Right lobe of liver (tissue), 6 donors: ENCODE results near the gene SATL1. TPM values are rescaled to one million over a fixed set of nuclear protein-coding genes. Genes with fewer than 3 reads are reported as not detected.

Experiments used
- ATAC-seq, 4 donors: fragments of 200-7000 bp; cut with Tn5 transposase; one replicate each; pipeline ENCODE4 v1.9.1; 2020; ENCODE audit warnings: mild to moderate bottlenecking in 4 of 4, moderate library complexity in 4 of 4
- DNase-seq, 3 donors: peaks; one replicate each; pipeline ENCODE4 v3.0.0-alpha.2; 2020
- H3K27ac ChIP-seq, 3 donors: fragments of 200-600 bp; one replicate each; pipeline ENCODE4 v1.8.0; 2022
- H3K27me3 ChIP-seq, 2 donors: fragments of 200-600 bp; one replicate each; pipeline ENCODE4 v1.8.0; 2022
- H3K36me3 ChIP-seq, 4 donors: fragments of 200-600 bp; sonication (generic) in 1 of 4; one replicate each; pipeline versions ENCODE4 v1.5.1 to v1.8.0; 2017 to 2022; ENCODE audit warnings: control low read depth in 1 of 4
- H3K4me1 ChIP-seq, 4 donors: fragments of 200-600 bp; sonication (generic) in 1 of 4; one replicate each; pipeline versions ENCODE4 v1.5.1 to v1.8.0; 2017 to 2022; ENCODE audit warnings: control low read depth in 1 of 4
- H3K4me3 ChIP-seq, 3 donors: fragments of 200-600 bp; one replicate each; pipeline ENCODE4 v1.8.0; 2022
- H3K9me3 ChIP-seq, 4 donors: fragments of 200-600 bp; sonication (generic) in 1 of 4; one replicate each; pipeline versions ENCODE4 v1.5.1 to v1.8.0; 2017 to 2022; ENCODE audit warnings: control low read depth in 1 of 4
- CTCF ChIP-seq, 4 donors: fragments of 200-600 bp in 3 of 4; fragments of 450-650 bp in 1 of 4; IDR thresholded peaks; one replicate each; pipeline versions ENCODE4 v1.5.1 to v1.8.0; 2016 to 2022; ENCODE audit warnings: antibody characterized with exemption in 4 of 4, mild to moderate bottlenecking in 2 of 4
- POLR2A ChIP-seq: fragments of 450-650 bp; IDR thresholded peaks from one replicate; pipeline ENCODE4 v1.6.1; 2017; ENCODE audit warnings: antibody characterized with exemption, mild to moderate bottlenecking
- WGBS: methylation state at CpG from one replicate; pipeline ENCODE4 v1.1.6; 2018; ENCODE audit warnings: low coverage, low lambda C conversion rate; ENCODE audit not compliant: insufficient coverage; ENCODE audit errors: missing lambda C conversion rate; 5-methylcytosine and 5-hydroxymethylcytosine counted together
- intact Hi-C, 2 donors: fragments of 100-400 bp; cut with DNase I; formaldehyde crosslinking; loops; one replicate each; pipeline versions ENCODE4 v1.11.2 to v1.14.1; 2022
- total RNA-seq, 6 experiments: library from RNA; depleted of rRNA in 2 of 6; stranded (reverse); fragments of >200 nt in 2 of 6; fragmentation: NEBNext Ultra II Directional in 3 of 6; extraction: Animal tissue kit (Norgen Biotek cat#: 25700) in 3 of 6; gene quantifications; one replicate each; pipeline versions ENCODE4 v1.1.0 to v1.2.4, GENCODE V29; 2016 to 2023
- donor health status: DM: no; HTN: yes; CAD: no.
- donor health status: DM: no; HTN: no; CAD: no.
- donor health status: DM: no; HTN: no; CAD: no.
- donor health status: DM: no; HTN: yes; CAD: no.
- donor health status: DM: no; HTN: yes; CAD: no.

SATL1 gene
- total RNA-seq, 6 experiments from 2014 or later: not detected

DNA sequence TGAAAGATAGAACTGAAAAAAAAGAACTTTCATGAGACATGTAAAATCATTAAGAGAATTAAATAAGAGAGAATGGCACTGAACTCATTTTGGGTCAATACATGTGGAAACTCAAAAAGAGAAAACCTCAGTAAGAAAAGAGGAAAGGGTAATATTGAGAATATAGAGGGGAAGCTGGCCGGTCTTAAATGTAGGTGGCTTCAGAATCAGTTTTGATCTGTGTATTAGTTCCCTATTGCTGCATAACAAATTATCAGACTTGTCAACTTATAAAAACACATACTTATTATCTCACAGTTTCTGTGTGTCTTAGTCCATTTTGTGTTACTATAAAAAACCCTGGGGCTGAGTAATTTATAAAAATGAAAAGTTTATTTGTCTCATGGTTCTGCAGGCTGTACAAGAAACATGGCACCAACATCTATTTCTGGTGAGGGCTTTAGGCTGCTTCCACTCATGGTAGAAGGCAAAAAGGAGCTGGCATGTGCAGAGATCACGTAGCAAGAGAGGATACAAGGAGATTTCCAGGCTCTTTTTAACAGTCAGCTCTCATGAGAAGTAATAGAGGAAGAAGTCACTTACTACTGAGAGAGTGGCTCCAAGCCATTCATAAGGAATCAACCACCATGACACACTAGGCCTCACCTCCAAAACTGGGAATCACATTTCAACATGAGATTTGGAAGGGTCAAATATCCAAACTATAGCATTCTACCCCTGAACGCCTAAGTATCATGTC, 29.6 kb downstream of the SATL1 start:
- 52% methylated on average over 3 of the region's 3 CpGs for WGBS
- Histone ChIP-seq H3K27me3 (no peaks in the 10 kb centered on the region), H3K27ac (no peak overlapping the region), H3K36me3 (no peaks in the 10 kb centered on the region), H3K4me3 (no peak overlapping the region), H3K4me1 (no peaks in the 10 kb centered on the region), H3K9me3 (no peaks in the 10 kb centered on the region)
- no peak for ATAC-seq
- no peak for DNase-seq
- TF ChIP-seq CTCF (IDR thresholded peaks at IDR 0.05) (no peak), POLR2A (no peak)
- intact Hi-C loops: no loop called here

GRCh38 chrX:85203461-85203970, 40.1 kb downstream of the SATL1 start:
- ATAC-seq (no peak), DNase-seq (no peak)
- H3K27me3 ChIP-seq: no peaks in the 10 kb centered on the region
- H3K27ac ChIP-seq: no peak overlapping the region
- H3K4me1 ChIP-seq: no peaks in the 10 kb centered on the region
- intact Hi-C loops: no loop called here
- H3K9me3 ChIP-seq: no peaks in the 10 kb centered on the region
- H3K4me3 ChIP-seq: no peak overlapping the region
- TF ChIP-seq POLR2A (no peak), CTCF (IDR thresholded peaks at IDR 0.05) (no peak)
- no peaks in the 10 kb centered on the region for H3K36me3 ChIP-seq
- WGBS: 87% methylated on average over 3 of the region's 8 CpGs

DNA sequence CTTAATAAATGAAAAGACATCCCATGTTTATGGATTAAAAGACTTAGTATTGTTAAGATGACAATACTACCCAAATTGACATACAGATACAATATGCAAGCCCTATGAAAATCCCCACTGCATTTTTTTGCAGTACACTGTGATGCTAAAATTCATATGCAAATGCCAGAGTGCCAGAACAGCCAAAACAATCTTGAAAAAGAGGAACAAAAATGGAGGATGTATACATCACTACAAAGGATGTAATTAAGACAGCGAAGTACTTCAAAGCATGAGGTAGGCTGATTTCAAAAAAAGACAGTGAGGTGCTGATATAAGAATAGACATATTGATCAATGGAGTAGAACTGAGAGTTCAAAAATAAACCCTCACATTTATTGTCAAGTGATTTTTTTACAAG, 47.3 kb downstream of the SATL1 start:
- TF ChIP-seq CTCF (IDR thresholded peaks at IDR 0.05): no peak
- no peak for TF ChIP-seq POLR2A
- DNase-seq (no peak), ATAC-seq (no peak)
- Histone ChIP-seq H3K9me3 (no peaks in the 10 kb centered on the region), H3K27me3 (no peaks in the 10 kb centered on the region), H3K27ac (no peak overlapping the region), H3K4me1 (no peaks in the 10 kb centered on the region), H3K4me3 (no peak overlapping the region), H3K36me3 (no peaks in the 10 kb centered on the region)
- WGBS: 56% methylated on average over 1 of the region's 1 CpG
- intact Hi-C loops: no loop called here

DNA sequence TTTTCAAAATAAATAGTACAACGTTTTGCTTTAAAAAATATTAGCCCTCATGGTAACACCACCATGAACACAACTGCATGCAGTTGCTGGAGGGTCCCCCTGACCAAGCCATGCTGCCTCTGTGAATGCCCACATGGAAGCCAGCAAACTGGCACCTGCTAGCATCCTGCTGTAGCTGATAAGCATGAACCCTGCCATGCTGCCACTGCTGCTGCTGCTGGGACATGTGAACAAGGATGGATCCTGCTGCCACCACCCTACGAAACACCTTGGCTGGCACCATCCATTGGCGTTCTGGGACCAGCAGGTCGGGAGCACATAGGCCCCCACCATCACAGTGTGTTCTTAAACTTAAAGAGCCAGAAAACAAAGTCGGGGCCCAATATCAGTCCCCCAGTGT, 83.9 kb downstream of the SATL1 start:
- H3K4me1 ChIP-seq: no peaks in the 10 kb centered on the region
- H3K27me3 ChIP-seq: no peaks in the 10 kb centered on the region
- no peaks in the 10 kb centered on the region for H3K36me3 ChIP-seq
- TF ChIP-seq POLR2A: no peak
- no peak for TF ChIP-seq CTCF (IDR thresholded peaks at IDR 0.05)
- H3K9me3 ChIP-seq: no peaks in the 10 kb centered on the region
- DNase-seq (no peak), ATAC-seq (no peak)
- H3K27ac ChIP-seq: no peak overlapping the region
- 13% methylated on average over 1 of the region's 5 CpGs for WGBS
- no peak overlapping the region for H3K4me3 ChIP-seq
- intact Hi-C loops: no loop called here
